ENCODE results near the gene OXER1. TPM values are rescaled to one million over a fixed set of nuclear protein-coding genes. Genes with fewer than 3 reads are reported as not detected.

Gene OXER1
- total and polyA plus RNA-seq, 2 of the 13 experiments (the other 11 are each of a cell fraction or from before 2014, with no cell fraction given) = 8.0 to 9.0 TPM

DNA sequence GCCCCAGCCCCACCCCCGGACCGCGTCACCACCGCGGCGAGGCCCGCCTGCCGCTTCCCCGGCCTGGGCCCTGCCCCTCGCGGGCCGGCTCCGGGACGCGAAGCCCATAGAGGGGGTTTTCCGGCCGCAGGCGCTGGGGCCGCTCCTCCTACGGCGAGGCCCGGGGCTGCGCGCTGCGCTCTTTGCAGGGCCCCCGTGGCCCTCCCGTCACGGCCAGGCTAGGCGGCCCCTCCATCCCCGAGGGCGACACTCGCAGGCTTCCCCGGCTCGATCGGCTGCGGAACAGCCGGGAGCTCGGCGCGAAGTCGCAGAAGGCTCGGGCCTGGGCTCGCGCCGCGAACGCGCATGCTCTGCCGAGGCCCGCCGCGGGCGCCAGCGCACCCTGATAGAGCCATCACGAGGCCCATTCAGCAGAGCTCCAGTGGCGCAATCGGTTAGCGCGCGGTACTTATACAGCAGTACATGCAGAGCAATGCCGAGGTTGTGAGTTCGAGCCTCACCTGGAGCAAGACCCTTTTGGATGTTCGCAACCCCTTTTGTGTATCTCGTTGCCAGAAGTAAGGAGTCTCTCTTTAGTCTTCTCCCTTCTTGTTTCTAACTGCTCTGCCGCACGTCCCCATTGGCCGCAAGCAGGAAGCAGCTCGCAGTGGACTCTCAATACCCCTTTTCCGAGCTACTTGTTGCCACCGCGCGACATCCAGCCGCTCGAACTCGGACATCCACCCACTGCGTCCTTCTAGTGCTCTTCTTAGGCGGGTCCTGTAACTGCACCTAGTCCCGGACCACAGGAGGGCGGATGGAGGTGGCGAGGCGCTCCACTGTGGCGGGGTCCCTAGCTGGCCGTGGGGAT, 46.4 kb upstream of the OXER1 start (continued):
- TF ChIP-seq HMG20B (CRISPR knock-in tag; conservative IDR thresholded peaks at IDR 0.05) (peak; percentile 28; the same call in 1 of the 2 replicates), MTA1 (CRISPR knock-in tag; IDR thresholded peaks at IDR 0.05; ENCODE audit: borderline replicate concordance) (peak; percentile 25; the same call in 1 of the 2 replicates), PAWR (CRISPR knock-in tag; IDR thresholded peaks at IDR 0.05; ENCODE audit: borderline replicate concordance) (peak; percentile 97; the same call in 1 of the 2 replicates), ARNTL (CRISPR knock-in tag; IDR thresholded peaks at IDR 0.05) (0 out of 2 replicates have a peak, but pooled peaks have one; percentile 45), ZNF614 (CRISPR knock-in tag; IDR thresholded peaks at IDR 0.05; ENCODE audit: borderline replicate concordance) (peak; percentile 99), KDM6A (CRISPR knock-in tag; IDR thresholded peaks at IDR 0.05; ENCODE audit: low read depth) (0 out of 2 replicates have a peak, but pooled peaks have one; percentile 10), ZNF292 (CRISPR knock-in tag; IDR thresholded peaks at IDR 0.05; ENCODE audit: borderline replicate concordance, low read depth) (peak; percentile 52; the same call in 1 of the 2 replicates), FOSL2 (CRISPR knock-in tag; IDR thresholded peaks at IDR 0.05) (peak; percentile 70; the same call in 1 of the 2 replicates), ZNF530 (CRISPR knock-in tag; IDR thresholded peaks at IDR 0.05; ENCODE audit: low read depth) (no peak), TBX2 (CRISPR knock-in tag; IDR thresholded peaks at IDR 0.05; ENCODE audit: borderline replicate concordance) (peak; percentile 95), ZNF331 (CRISPR knock-in tag; IDR thresholded peaks at IDR 0.05) (peak; percentile 98), ZNF263 (CRISPR knock-in tag; IDR thresholded peaks at IDR 0.05) (peak; percentile 70; the same call in 1 of the 2 replicates), ZNF768 (CRISPR knock-in tag; IDR thresholded peaks at IDR 0.05) (peak; percentile 71), SMAD1 (CRISPR knock-in tag; IDR thresholded peaks at IDR 0.05; ENCODE audit: borderline replicate concordance, low read depth) (peak; percentile 84; the same call in 1 of the 2 replicates), JDP2 (CRISPR knock-in tag; IDR thresholded peaks at IDR 0.05; ENCODE audit: borderline replicate concordance) (peak; percentile 78; the same call in 1 of the 2 replicates)
- TF ChIP-seq, protein P1, sequence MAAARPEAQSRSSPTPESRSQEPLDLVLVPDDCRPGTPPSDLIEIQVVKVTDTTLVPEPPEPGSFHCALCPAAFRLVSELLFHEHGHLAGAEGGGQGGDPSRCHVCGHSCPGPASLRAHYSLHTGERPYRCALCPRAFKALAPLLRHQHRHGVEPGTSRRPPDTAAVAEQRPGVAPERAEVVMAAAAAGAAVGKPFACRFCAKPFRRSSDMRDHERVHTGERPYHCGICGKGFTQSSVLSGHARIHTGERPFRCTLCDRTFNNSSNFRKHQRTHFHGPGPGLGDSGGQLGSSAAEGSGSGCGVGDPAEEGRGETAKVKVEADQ (CRISPR knock-in tag; IDR thresholded peaks at IDR 0.05; ENCODE audit: borderline replicate concordance) = no peak
- TF ChIP-seq, protein P2, sequence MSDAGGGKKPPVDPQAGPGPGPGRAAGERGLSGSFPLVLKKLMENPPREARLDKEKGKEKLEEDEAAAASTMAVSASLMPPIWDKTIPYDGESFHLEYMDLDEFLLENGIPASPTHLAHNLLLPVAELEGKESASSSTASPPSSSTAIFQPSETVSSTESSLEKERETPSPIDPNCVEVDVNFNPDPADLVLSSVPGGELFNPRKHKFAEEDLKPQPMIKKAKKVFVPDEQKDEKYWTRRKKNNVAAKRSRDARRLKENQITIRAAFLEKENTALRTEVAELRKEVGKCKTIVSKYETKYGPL (CRISPR knock-in tag; IDR thresholded peaks at IDR 0.05) = peak; percentile 85
- TF ChIP-seq, protein P3, sequence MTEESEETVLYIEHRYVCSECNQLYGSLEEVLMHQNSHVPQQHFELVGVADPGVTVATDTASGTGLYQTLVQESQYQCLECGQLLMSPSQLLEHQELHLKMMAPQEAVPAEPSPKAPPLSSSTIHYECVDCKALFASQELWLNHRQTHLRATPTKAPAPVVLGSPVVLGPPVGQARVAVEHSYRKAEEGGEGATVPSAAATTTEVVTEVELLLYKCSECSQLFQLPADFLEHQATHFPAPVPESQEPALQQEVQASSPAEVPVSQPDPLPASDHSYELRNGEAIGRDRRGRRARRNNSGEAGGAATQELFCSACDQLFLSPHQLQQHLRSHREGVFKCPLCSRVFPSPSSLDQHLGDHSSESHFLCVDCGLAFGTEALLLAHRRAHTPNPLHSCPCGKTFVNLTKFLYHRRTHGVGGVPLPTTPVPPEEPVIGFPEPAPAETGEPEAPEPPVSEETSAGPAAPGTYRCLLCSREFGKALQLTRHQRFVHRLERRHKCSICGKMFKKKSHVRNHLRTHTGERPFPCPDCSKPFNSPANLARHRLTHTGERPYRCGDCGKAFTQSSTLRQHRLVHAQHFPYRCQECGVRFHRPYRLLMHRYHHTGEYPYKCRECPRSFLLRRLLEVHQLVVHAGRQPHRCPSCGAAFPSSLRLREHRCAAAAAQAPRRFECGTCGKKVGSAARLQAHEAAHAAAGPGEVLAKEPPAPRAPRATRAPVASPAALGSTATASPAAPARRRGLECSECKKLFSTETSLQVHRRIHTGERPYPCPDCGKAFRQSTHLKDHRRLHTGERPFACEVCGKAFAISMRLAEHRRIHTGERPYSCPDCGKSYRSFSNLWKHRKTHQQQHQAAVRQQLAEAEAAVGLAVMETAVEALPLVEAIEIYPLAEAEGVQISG (CRISPR knock-in tag; IDR thresholded peaks at IDR 0.05) = peak; percentile 87
- TF ChIP-seq, protein P4, sequence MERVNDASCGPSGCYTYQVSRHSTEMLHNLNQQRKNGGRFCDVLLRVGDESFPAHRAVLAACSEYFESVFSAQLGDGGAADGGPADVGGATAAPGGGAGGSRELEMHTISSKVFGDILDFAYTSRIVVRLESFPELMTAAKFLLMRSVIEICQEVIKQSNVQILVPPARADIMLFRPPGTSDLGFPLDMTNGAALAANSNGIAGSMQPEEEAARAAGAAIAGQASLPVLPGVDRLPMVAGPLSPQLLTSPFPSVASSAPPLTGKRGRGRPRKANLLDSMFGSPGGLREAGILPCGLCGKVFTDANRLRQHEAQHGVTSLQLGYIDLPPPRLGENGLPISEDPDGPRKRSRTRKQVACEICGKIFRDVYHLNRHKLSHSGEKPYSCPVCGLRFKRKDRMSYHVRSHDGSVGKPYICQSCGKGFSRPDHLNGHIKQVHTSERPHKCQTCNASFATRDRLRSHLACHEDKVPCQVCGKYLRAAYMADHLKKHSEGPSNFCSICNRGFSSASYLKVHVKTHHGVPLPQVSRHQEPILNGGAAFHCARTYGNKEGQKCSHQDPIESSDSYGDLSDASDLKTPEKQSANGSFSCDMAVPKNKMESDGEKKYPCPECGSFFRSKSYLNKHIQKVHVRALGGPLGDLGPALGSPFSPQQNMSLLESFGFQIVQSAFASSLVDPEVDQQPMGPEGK (CRISPR knock-in tag; IDR thresholded peaks at IDR 0.05) = peak; percentile 47; the same call in 1 of the 2 replicates
- TF ChIP-seq, protein P5, sequence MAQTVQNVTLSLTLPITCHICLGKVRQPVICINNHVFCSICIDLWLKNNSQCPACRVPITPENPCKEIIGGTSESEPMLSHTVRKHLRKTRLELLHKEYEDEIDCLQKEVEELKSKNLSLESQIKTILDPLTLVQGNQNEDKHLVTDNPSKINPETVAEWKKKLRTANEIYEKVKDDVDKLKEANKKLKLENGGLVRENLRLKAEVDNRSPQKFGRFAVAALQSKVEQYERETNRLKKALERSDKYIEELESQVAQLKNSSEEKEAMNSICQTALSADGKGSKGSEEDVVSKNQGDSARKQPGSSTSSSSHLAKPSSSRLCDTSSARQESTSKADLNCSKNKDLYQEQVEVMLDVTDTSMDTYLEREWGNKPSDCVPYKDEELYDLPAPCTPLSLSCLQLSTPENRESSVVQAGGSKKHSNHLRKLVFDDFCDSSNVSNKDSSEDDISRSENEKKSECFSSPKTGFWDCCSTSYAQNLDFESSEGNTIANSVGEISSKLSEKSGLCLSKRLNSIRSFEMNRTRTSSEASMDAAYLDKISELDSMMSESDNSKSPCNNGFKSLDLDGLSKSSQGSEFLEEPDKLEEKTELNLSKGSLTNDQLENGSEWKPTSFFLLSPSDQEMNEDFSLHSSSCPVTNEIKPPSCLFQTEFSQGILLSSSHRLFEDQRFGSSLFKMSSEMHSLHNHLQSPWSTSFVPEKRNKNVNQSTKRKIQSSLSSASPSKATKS (CRISPR knock-in tag; IDR thresholded peaks at IDR 0.05) = no peak
